ENCODE results near the gene RASSF6.
A peak's percentile ranks its signal among the peaks of the same experiment; 100 is the strongest.
"Not testable (repeated sequence)": the region's sequence is repeated elsewhere in the genome, so short reads cannot be mapped to it uniquely, and the experiment has no call there.

RASSF6 gene, protein sequence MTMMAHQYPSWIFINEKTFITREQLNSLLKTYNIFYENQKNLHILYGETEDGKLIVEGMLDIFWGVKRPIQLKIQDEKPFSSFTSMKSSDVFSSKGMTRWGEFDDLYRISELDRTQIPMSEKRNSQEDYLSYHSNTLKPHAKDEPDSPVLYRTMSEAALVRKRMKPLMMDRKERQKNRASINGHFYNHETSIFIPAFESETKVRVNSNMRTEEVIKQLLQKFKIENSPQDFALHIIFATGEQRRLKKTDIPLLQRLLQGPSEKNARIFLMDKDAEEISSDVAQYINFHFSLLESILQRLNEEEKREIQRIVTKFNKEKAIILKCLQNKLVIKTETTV

DNA sequence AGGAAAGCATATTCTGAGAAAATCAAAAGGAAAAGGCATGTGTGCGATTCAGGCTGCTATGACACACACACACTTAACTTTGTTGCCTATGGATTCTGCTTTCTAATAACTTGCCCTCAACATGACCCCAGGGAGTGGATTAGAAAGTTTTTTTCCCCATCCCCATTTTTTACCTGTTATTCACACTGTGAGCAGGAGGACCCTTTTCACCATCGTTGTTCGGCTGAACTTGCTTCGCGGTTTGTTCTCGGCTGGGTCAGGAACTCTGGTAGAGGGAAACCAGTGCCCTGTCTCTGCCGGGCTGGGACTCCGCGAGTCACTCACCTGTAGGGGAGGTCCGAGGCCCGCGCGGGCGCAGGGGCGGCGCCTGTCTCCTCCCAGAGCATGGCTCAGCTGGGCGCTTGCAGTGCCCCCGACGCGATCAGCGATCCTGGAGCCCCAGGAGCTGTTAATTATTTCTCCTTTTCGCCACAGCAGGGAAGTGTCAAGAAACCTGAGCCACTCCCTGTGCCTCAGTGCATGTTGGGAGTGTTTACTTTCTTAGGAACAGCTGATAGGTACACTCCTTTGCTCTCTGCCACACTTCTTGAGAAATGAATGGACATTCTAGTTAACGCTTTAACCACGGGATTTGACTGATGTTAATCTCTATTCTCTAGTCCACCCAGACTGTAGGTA is at the start of gene RASSF6:
Gene RASSF6, minus strand, starts transcription at position 322 of the 678 bp plus-strand sequence. CDS start 8,641 bp downstream, outside the sequence.
- no peak for TF ChIP-seq Cebpa-rat (IDR thresholded peaks at IDR 0.05)
- Histone ChIP-seq H3K36me3 (no peaks in the 10 kb centered on the region), H3K4me1 (peaks cover 0 to 10% (median 0%) of the 10 kb centered on the region in 10 experiments; a peak in 2 of 20 replicates), H3K9me3 (replicated peaks in 1 of 11) (no peaks in the 10 kb centered on the region), H3K27ac (no peak within 1 kb of the TSS), H3K9ac (no peak within 1 kb of the TSS), H3K27me3 (no peaks in the 10 kb centered on the region), H3K4me2 (no peak within 1 kb of the TSS), H3K4me3 (no peak within 1 kb of the TSS), H4K20me1 (no peaks in the 10 kb centered on the region)

DNA sequence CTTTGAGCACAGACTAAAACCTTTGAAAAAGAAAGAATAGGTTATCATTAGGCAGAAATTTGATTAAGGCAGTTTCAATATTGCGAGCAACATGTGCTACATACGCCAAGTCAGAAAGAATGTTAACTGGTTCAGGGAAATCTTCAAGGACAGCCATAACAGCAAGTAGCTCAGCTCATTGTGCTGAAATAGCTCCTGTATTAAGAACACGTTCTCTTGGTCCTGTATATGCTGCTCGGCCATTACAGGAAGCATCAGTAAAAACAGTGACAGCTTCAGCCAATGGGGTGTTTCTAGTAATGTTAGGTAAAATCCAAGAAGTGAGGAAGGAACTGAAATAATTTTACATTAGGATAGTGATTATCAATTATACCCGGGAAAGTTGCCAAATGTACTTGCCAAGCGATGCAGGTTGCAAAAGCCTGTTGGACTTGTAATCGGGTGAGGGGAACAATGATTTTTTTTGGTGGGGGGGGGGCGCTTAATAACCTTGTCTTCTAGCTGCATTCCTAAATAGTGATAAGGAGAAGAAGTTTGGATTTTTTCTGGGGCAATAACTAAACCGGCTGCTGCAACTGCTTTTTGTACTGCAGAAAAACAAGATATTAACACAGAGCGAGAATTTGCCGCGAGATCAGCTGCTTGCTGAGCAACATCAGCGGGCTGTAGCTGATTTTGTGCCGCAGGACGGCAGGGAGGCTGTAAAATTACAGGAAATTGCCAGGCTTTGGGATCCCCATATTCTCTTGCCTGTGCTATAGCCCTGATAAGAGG is 49.4 kb upstream of the RASSF6 start:
- Histone ChIP-seq H3K27ac (peak overlapping the region in 2 of 11 experiments; percentile 20 to 24; a peak in 1 of 22 replicates), H3K4me1 (peaks cover 0 to 34% (median 0%) of the 10 kb centered on the region in 10 experiments; a peak in 5 of 20 replicates), H3K27me3 (no peaks in the 10 kb centered on the region), H4K20me1 (no peaks in the 10 kb centered on the region), H3K9ac (no peak overlapping the region), H3K36me3 (no peaks in the 10 kb centered on the region), H3K9me3 (replicated peaks in 1 of 11) (no peaks in the 10 kb centered on the region; a peak in 1 of 22 replicates), H3K4me2 (no peak overlapping the region), H3K4me3 (no peak overlapping the region)
- TF ChIP-seq Cebpa-rat (IDR thresholded peaks at IDR 0.05) = no peak

DNA sequence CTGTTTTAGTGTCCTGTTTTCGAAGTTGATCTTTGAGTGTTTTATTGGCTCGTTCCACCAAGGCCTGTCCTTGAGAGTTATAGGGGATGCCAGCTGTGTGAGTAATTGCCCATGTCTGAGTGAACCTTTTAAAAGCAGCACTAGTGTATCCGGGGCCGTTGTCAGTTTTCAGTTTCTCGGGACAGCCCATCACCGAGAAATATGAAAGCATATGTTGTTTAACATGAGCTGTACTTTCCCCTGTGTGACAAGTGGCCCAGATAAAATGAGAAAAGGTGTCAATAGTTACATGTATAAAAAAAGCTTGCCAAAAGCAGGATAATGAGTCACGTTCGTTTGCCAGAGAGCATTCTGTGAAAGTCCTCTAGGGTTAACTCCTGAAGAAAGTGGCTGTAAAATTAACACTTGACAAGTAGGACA is 48.6 kb upstream of the RASSF6 start:
- H3K4me1 ChIP-seq = peaks cover 0 to 37% (median 0%) of the 10 kb centered on the region in 10 experiments; a peak in 6 of 20 replicates
- H3K4me2 ChIP-seq = no peak overlapping the region
- H3K9me3 ChIP-seq (replicated peaks in 1 of 11) = no peaks in the 10 kb centered on the region; a peak in 1 of 22 replicates
- no peaks in the 10 kb centered on the region for H4K20me1 ChIP-seq
- no peak overlapping the region for H3K4me3 ChIP-seq
- no peaks in the 10 kb centered on the region for H3K36me3 ChIP-seq
- H3K9ac ChIP-seq = no peak overlapping the region
- no peak overlapping the region for H3K27ac ChIP-seq
- TF ChIP-seq Cebpa-rat (IDR thresholded peaks at IDR 0.05) = no peak
- H3K27me3 ChIP-seq = no peaks in the 10 kb centered on the region

DNA sequence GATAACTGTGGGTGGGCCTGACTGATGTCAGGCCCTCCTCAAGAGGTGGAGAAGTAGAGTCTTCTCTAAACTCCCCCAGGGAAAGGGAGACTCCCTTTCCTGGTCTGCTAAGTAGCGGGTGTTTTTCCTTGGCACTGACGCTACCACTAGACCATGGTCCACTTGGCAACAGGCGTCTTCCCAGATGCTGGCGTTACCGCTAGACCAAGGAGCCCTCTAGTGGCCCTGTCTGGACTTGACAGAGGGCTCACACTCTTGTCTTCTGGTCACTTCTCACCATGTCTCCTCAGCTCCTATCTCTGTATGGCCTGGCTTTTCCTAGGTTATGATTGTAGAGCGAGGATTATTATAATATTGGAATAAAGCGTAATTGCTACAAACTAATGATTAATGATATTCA is 45.7 kb upstream of the RASSF6 start:
- not testable (repeated sequence) for H3K9me3 ChIP-seq (replicated peaks in 1 of 11)

DNA sequence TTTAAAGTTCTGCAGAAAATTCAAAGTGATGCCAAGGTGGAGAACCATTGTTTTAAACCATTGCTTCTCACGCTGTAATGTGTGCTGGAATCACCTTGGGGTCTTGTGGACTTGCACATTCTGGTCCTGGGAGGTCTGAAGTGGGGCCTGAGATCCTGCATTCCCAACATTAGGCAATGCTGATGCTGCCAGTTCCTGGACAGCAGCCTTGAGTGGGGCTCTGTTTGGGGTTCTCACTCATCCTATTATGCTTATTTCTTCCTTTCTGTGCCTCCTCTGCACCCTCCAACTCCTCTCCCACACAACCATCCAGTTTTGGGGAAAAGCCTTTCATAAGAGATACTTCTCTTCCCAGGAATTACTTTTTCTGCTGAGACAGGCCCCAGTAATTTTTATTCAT is 44.2 kb upstream of the RASSF6 start:
- H3K4me2 ChIP-seq = peak overlapping the region in 3 of 11 experiments; percentile 54 to 76 (median 59); a peak in 5 of 22 replicates
- no peak for TF ChIP-seq Cebpa-rat (IDR thresholded peaks at IDR 0.05)
- no peaks in the 10 kb centered on the region for H3K9me3 ChIP-seq (replicated peaks in 1 of 11)
- H3K27me3 ChIP-seq = no peaks in the 10 kb centered on the region
- no peaks in the 10 kb centered on the region for H4K20me1 ChIP-seq
- peak overlapping the region in 2 of 11 experiments; percentile 46 to 70; a peak in 2 of 22 replicates for H3K9ac ChIP-seq
- H3K27ac ChIP-seq = peak overlapping the region in 4 of 11 experiments; percentile 3 to 82 (median 48); a peak in 4 of 22 replicates
- H3K4me3 ChIP-seq = no peak overlapping the region
- H3K4me1 ChIP-seq = peaks cover 0 to 52% (median 5%) of the 10 kb centered on the region in 10 experiments; a peak in 8 of 20 replicates
- no peaks in the 10 kb centered on the region for H3K36me3 ChIP-seq

More for the DNA sequence above, 45.7 kb upstream of the RASSF6 start:
- peaks cover 0 to 47% (median 5%) of the 10 kb centered on the region in 10 experiments; a peak in 8 of 20 replicates for H3K4me1 ChIP-seq
- not testable (repeated sequence) for H3K27ac ChIP-seq, H3K36me3 ChIP-seq, H4K20me1 ChIP-seq, H3K4me3 ChIP-seq, H3K27me3 ChIP-seq, H3K4me2 ChIP-seq, H3K9ac ChIP-seq

DNA sequence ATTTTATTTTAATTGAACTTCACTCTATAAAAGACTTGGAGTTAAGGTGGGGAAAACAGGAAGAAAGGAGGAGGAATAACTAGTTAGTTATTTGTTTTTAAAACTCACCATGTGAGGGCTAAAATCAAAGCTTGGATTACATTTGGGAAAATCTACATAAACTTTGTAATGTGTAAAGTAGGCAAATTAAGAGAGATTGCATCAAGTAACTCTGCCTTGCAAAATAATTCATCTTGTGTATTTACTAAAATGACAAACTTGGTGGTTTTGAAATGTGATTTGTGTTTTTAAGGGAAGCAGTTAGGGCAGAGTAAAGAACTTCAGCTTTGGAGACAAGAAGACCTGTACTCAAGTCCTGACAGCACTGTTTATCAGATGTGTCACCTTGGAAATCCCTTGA is 43.3 kb upstream of the RASSF6 start:
- Histone ChIP-seq H4K20me1 (no peaks in the 10 kb centered on the region), H3K4me3 (no peak overlapping the region), H3K4me1 (peaks cover 0 to 52% (median 5%) of the 10 kb centered on the region in 10 experiments; a peak in 8 of 20 replicates), H3K27ac (peak overlapping the region in 4 of 11 experiments; percentile 63 to 82 (median 72); a peak in 9 of 22 replicates), H3K27me3 (no peaks in the 10 kb centered on the region), H3K4me2 (peak overlapping the region in 3 of 11 experiments; percentile 54 to 76 (median 59); a peak in 6 of 22 replicates), H3K36me3 (no peaks in the 10 kb centered on the region), H3K9me3 (replicated peaks in 1 of 11) (no peaks in the 10 kb centered on the region), H3K9ac (peak overlapping the region in 3 of 11 experiments; percentile 46 to 70 (median 64); a peak in 6 of 22 replicates)
- no peak for TF ChIP-seq Cebpa-rat (IDR thresholded peaks at IDR 0.05)

DNA sequence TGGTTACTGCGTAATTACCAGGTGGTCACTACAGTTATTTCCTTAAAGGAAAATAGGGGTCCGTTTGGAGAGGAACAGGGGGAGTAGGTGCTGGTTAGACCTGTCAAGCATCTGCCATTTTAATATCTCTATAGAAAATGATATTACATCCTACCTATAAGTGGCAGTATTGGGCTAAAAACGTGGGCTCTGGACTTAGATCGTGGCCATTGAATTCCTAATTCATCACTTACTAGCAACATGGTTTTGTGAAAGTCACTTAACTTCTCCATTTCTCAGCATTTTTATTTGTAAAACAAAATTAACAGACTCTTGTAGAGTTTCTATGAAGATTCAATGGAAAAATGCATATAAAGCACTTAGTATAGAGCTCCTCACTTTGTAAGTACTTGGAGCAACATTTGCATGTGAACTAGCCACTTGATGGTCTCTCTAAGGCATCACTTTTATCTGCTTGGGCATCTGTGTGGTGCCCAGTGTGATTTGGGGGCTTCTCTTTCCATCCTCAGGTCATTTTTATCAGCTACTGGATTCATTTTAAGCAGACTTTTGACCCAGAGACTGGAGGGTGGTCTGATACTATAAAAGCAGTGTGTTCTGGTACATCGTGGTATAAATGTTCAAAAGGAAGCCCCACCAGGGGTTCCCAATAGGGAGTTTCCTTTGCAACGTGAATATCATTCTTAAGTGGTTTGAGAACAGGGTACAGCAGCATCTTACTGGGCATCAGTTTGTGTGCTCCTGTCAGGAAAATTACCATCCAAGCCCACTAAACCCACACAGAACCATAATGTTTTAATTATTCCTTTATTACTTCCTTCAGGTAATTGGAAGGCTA is 42.7 kb upstream of the RASSF6 start:
- no peaks in the 10 kb centered on the region for H3K36me3 ChIP-seq
- H3K9me3 ChIP-seq (replicated peaks in 1 of 11) = no peaks in the 10 kb centered on the region
- H3K27ac ChIP-seq = peak overlapping the region in 5 of 11 experiments; percentile 30 to 82 (median 68); a peak in 9 of 22 replicates
- no peak for TF ChIP-seq Cebpa-rat (IDR thresholded peaks at IDR 0.05)
- no peaks in the 10 kb centered on the region for H4K20me1 ChIP-seq
- H3K4me3 ChIP-seq = no peak overlapping the region; a peak in 1 of 20 replicates
- H3K4me1 ChIP-seq = peaks cover 0 to 52% (median 5%) of the 10 kb centered on the region in 10 experiments; a peak in 8 of 20 replicates
- no peaks in the 10 kb centered on the region for H3K27me3 ChIP-seq
- H3K9ac ChIP-seq = peak overlapping the region in 4 of 11 experiments; percentile 32 to 70 (median 55); a peak in 8 of 22 replicates
- H3K4me2 ChIP-seq = peak overlapping the region in 4 of 11 experiments; percentile 13 to 76 (median 56); a peak in 8 of 22 replicates

DNA sequence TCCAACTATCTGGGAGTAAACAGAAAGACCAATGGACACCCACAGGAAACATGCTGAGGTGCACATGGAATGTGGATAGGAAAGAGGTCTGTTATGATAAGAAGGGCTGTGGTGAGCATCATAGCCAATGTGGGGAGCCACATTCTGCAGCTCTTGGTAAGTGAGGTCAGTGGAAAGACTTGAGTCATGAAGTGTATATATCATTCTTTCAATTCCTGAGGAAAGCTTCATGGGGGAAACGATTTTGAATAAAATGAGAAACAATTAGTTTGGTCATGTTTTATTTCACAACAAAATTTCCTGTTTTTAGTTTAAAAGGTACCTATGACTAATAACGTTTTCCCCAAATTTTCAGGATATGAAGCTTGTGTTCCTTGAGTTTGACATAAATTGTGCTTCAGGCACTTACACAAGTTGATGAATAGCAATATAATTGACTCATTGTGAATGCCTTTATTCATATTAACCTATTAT is 41.4 kb upstream of the RASSF6 start:
- peaks cover 0 to 52% (median 5%) of the 10 kb centered on the region in 10 experiments; a peak in 8 of 20 replicates for H3K4me1 ChIP-seq
- H3K4me3 ChIP-seq = no peak overlapping the region
- TF ChIP-seq Cebpa-rat (IDR thresholded peaks at IDR 0.05) = no peak
- no peaks in the 10 kb centered on the region for H3K9me3 ChIP-seq (replicated peaks in 1 of 11)
- peak overlapping the region in 3 of 11 experiments; percentile 68 to 82 (median 76); a peak in 4 of 22 replicates for H3K27ac ChIP-seq
- peak overlapping the region in 1 of 11 experiments; percentile 34; a peak in 2 of 22 replicates for H3K9ac ChIP-seq
- H3K27me3 ChIP-seq = no peaks in the 10 kb centered on the region
- no peaks in the 10 kb centered on the region for H3K36me3 ChIP-seq
- H3K4me2 ChIP-seq = peak overlapping the region in 4 of 11 experiments; percentile 2 to 76 (median 41); a peak in 6 of 22 replicates
- H4K20me1 ChIP-seq = no peaks in the 10 kb centered on the region
